GM23248 (cell line): ENCODE data around the gene HMG20A.

Source experiments
- EZH2 ChIP-seq: fragments of 200-600 bp; sonication (generic); IDR thresholded peaks from 2 replicates; pipeline ENCODE4 v1.6.1; 2018; ENCODE audit warnings: antibody characterized with exemption, mild to moderate bottlenecking; ENCODE audit not compliant: insufficient read depth, poor library complexity, severe bottlenecking
- EZH2phosphoT487 ChIP-seq: fragments of 200-600 bp; sonication (generic); IDR thresholded peaks from 2 replicates; pipeline ENCODE4 v1.6.1; 2018; ENCODE audit warnings: antibody characterized with exemption, moderate library complexity, mild to moderate bottlenecking, low read depth; ENCODE audit not compliant: insufficient read depth

DNA sequence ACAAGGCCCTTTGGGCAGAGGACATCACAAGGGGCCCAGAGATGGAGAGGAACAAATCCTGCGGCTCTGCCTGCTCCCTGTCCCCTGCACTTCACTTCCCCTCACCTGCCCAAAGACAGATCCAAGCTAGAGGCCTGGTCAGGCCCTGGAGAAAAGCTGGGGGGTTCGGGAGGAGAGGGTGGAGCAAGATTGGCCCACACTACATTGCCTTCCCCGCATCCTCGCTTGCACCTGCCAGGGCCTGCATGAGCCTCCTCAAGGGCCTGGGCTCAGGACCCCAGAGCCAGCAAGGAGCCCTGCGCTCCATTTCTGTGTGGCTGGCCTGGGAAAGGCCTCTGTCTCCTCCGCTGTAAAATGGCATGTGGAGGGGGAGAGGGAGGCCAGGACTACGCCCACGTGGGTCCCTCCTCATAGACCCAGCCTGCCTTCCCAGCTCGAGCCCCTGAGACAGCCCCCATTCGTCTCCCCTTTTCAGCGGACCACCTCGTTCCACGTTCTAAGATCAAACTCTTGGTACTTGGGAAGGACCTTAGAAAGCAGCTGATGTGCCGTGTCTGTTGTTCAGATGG is 106.0 kb downstream of the HMG20A start:
- TF ChIP-seq EZH2phosphoT487 = no peak
- TF ChIP-seq EZH2 = no peak
